ENCODE results near the gene SSBP2. TPM values are rescaled to one million over a fixed set of nuclear protein-coding genes. Genes with fewer than 3 reads are reported as not detected.

The SSBP2 gene
- total RNA-seq, 4 donors from 2014 or later: 54.1 to 136 (median 69.8) TPM

- H3K27ac ChIP-seq: no peak overlapping the region
- no peak for DNase-seq (ENCODE audit: low spot score in 2 of 2)
- H3K9me3 ChIP-seq: no peaks in the 10 kb centered on the region
- H3K27me3 ChIP-seq: no peaks in the 10 kb centered on the region
- 54% methylated on average over 2 of the region's 2 CpGs for WGBS
- no peaks in the 10 kb centered on the region for H3K36me3 ChIP-seq
- no peak for TF ChIP-seq CTCF (IDR thresholded peaks at IDR 0.05)
- no peak for TF ChIP-seq POLR2A (IDR thresholded peaks at IDR 0.05)
- TF ChIP-seq EP300 (IDR thresholded peaks at IDR 0.05): no peak
- TF ChIP-seq POLR2AphosphoS5 (IDR thresholded peaks at IDR 0.05): no peak
- H3K4me1 ChIP-seq: peaks cover 11% of the 10 kb centered on the region
- no peak overlapping the region for H3K4me3 ChIP-seq
Measured at GRCh38 chr5:81768935-81769452, 18.1 kb upstream of the SSBP2 start.

GRCh38 chr5:81767938-81768337 lies 17.0 kb upstream of the SSBP2 start:
- H3K36me3 ChIP-seq: no peaks in the 10 kb centered on the region
- H3K4me3 ChIP-seq: no peak overlapping the region
- H3K27me3 ChIP-seq: no peaks in the 10 kb centered on the region
- no peaks in the 10 kb centered on the region for H3K9me3 ChIP-seq
- WGBS: 92% methylated on average over 2 of the region's 2 CpGs
- no peak for DNase-seq (ENCODE audit: low spot score in 2 of 2)
- H3K4me1 ChIP-seq: peaks cover 4% of the 10 kb centered on the region
- H3K27ac ChIP-seq: no peak overlapping the region
- TF ChIP-seq EP300 (IDR thresholded peaks at IDR 0.05) (no peak), POLR2A (IDR thresholded peaks at IDR 0.05) (no peak), POLR2AphosphoS5 (IDR thresholded peaks at IDR 0.05) (no peak), CTCF (IDR thresholded peaks at IDR 0.05) (no peak)

- H3K36me3 ChIP-seq: no peaks in the 10 kb centered on the region
- H3K27me3 ChIP-seq: no peaks in the 10 kb centered on the region
- H3K4me1 ChIP-seq: peaks cover 3% of the 10 kb centered on the region
- WGBS: 84% methylated on average over 8 of the region's 8 CpGs
- H3K27ac ChIP-seq: no peak overlapping the region
- TF ChIP-seq CTCF (IDR thresholded peaks at IDR 0.05): no peak
- no peak for TF ChIP-seq POLR2AphosphoS5 (IDR thresholded peaks at IDR 0.05)
- TF ChIP-seq POLR2A (IDR thresholded peaks at IDR 0.05): no peak
- no peak for TF ChIP-seq EP300 (IDR thresholded peaks at IDR 0.05)
- H3K9me3 ChIP-seq: no peaks in the 10 kb centered on the region
- H3K4me3 ChIP-seq: no peak overlapping the region
- no peak for DNase-seq (ENCODE audit: low spot score in 2 of 2)
Measured at GRCh38 chr5:81767097-81767496, 16.2 kb upstream of the SSBP2 start.

- no peaks in the 10 kb centered on the region for H3K27me3 ChIP-seq
- no peak overlapping the region for H3K27ac ChIP-seq
- TF ChIP-seq POLR2AphosphoS5 (IDR thresholded peaks at IDR 0.05): no peak
- no peak for TF ChIP-seq POLR2A (IDR thresholded peaks at IDR 0.05)
- H3K36me3 ChIP-seq: no peaks in the 10 kb centered on the region
- no peak overlapping the region for H3K4me3 ChIP-seq
- H3K4me1 ChIP-seq: peaks cover 3% of the 10 kb centered on the region
- no peaks in the 10 kb centered on the region for H3K9me3 ChIP-seq
- DNase-seq (ENCODE audit: low spot score in 2 of 2): no peak
- 91% methylated on average over 7 of the region's 7 CpGs for WGBS
Measured at GRCh38 chr5:81766611-81767010, 15.7 kb upstream of the SSBP2 start.

- WGBS: 92% methylated on average over 4 of the region's 4 CpGs
- Histone ChIP-seq H3K9me3 (no peaks in the 10 kb centered on the region), H3K27ac (no peak overlapping the region), H3K4me1 (no peaks in the 10 kb centered on the region), H3K36me3 (no peaks in the 10 kb centered on the region), H3K4me3 (no peak overlapping the region), H3K27me3 (no peaks in the 10 kb centered on the region)
- no peak for DNase-seq (ENCODE audit: low spot score in 2 of 2)
- TF ChIP-seq CTCF (IDR thresholded peaks at IDR 0.05) (no peak), POLR2A (IDR thresholded peaks at IDR 0.05) (no peak)
Measured at GRCh38 chr5:81763294-81763928, 12.5 kb upstream of the SSBP2 start.

- 97% methylated on average over 4 of the region's 4 CpGs for WGBS
- no peak overlapping the region for H3K4me3 ChIP-seq
- no peak overlapping the region for H3K27ac ChIP-seq
- H3K27me3 ChIP-seq: no peaks in the 10 kb centered on the region
- TF ChIP-seq POLR2A (IDR thresholded peaks at IDR 0.05): no peak
- TF ChIP-seq CTCF (IDR thresholded peaks at IDR 0.05): no peak
- TF ChIP-seq EP300 (IDR thresholded peaks at IDR 0.05): no peak
- no peak for TF ChIP-seq POLR2AphosphoS5 (IDR thresholded peaks at IDR 0.05)
- H3K36me3 ChIP-seq: no peaks in the 10 kb centered on the region
- H3K9me3 ChIP-seq: no peaks in the 10 kb centered on the region
- H3K4me1 ChIP-seq: peaks cover 3% of the 10 kb centered on the region
- DNase-seq (ENCODE audit: low spot score in 2 of 2): no peak
Measured at GRCh38 chr5:81762853-81763252, 12.0 kb upstream of the SSBP2 start.

Data from suprapubic skin (tissue), 4 donors.